PC-9 (cell line): ENCODE results near the gene DIPK1B.
"Not testable (repeated sequence)": the region's sequence is repeated elsewhere in the genome, so short reads cannot be mapped to it uniquely, and the experiment has no call there.

ENCODE experiments used
- CTCF ChIP-seq: fragments of 200-600 bp; sonication (generic); conservative IDR thresholded peaks from 2 replicates; pipeline ENCODE4 v1.6.1; 2017; ENCODE audit warnings: mixed run types, antibody characterized with exemption, mild to moderate bottlenecking, moderate library complexity
- EZH2 ChIP-seq: fragments of 200-600 bp; sonication (generic); IDR thresholded peaks from 2 replicates; pipeline ENCODE4 v1.8.0; 2017; ENCODE audit warnings: antibody characterized with exemption, low read depth

GRCh38 chr9:136755302-136756133 lies 43.1 kb downstream of the DIPK1B start:
- not testable (repeated sequence) for TF ChIP-seq CTCF, EZH2
